ENCODE measurements around the gene SEPTIN3. TPM values are rescaled to one million over a fixed set of nuclear protein-coding genes. Genes with fewer than 3 reads are reported as not detected.

Gene SEPTIN3
- 1 to 10 TPM in 1 of 3 donors, under 1 TPM in 2; 0.23 to 1.6 (median 0.41) TPM for total RNA-seq
- long read RNA-seq, donor 1, result 0 reads
- long read RNA-seq, donor 2, result 0 reads

- DNase-seq (no peak), ATAC-seq (no peak)
- TF ChIP-seq CTCF (IDR thresholded peaks at IDR 0.05), result no peak
- H3K4me1 ChIP-seq (ENCODE audit: low read depth), result no peaks in the 10 kb centered on the region
- H3K4me3 ChIP-seq, result no peak within 1 kb of the TSS
- no peaks in the 10 kb centered on the region for H3K9me3 ChIP-seq
- intact Hi-C loops (cut with DNase I, micrococcal nuclease), result no loop called here
- no peaks in the 10 kb centered on the region for H3K36me3 ChIP-seq (ENCODE audit: low read depth)
Measured at GRCh38 chr22:41969110-41969646, at the start of gene SEPTIN3. SEPTIN3 (plus strand) TSS chr22:41969443; CDS start chr22:41971493, 2,050 bp downstream.

- Histone ChIP-seq H3K4me1 (ENCODE audit: low read depth) (peaks cover 20% of the 10 kb centered on the region), H3K36me3 (ENCODE audit: low read depth) (no peaks in the 10 kb centered on the region), H3K9me3 (no peaks in the 10 kb centered on the region), H3K4me3 (no peak overlapping the region)
- TF ChIP-seq CTCF (IDR thresholded peaks at IDR 0.05), result no peak
- ATAC-seq (peak; percentile 6), DNase-seq (no peak)
- intact Hi-C loops (cut with DNase I, micrococcal nuclease), result no loop called here
Measured at GRCh38 chr22:41920271-41920976, 48.8 kb upstream of the SEPTIN3 start.

- H3K9me3 ChIP-seq, result no peaks in the 10 kb centered on the region
- H3K4me1 ChIP-seq (ENCODE audit: low read depth), result peaks cover 23% of the 10 kb centered on the region
- intact Hi-C loops (cut with DNase I, micrococcal nuclease), result no loop called here
- ATAC-seq (no peak), DNase-seq (no peak)
- no peak overlapping the region for H3K4me3 ChIP-seq
- H3K36me3 ChIP-seq (ENCODE audit: low read depth), result no peaks in the 10 kb centered on the region
- no peak for TF ChIP-seq CTCF (IDR thresholded peaks at IDR 0.05)
Measured at GRCh38 chr22:41922328-41922727, 46.9 kb upstream of the SEPTIN3 start.

- DNase-seq (no peak), ATAC-seq (no peak)
- Histone ChIP-seq H3K9me3 (no peaks in the 10 kb centered on the region), H3K36me3 (ENCODE audit: low read depth) (no peaks in the 10 kb centered on the region), H3K4me3 (no peak overlapping the region), H3K4me1 (ENCODE audit: low read depth) (peaks cover 23% of the 10 kb centered on the region)
- intact Hi-C loops (cut with DNase I, micrococcal nuclease), result no loop called here
- no peak for TF ChIP-seq CTCF (IDR thresholded peaks at IDR 0.05)
Measured at GRCh38 chr22:41922940-41923594, 46.2 kb upstream of the SEPTIN3 start.

- ATAC-seq (no peak), DNase-seq (no peak)
- Histone ChIP-seq H3K9me3 (no peaks in the 10 kb centered on the region), H3K36me3 (ENCODE audit: low read depth) (no peaks in the 10 kb centered on the region), H3K4me3 (no peak overlapping the region), H3K4me1 (ENCODE audit: low read depth) (peaks cover 17% of the 10 kb centered on the region)
- intact Hi-C loops (cut with DNase I, micrococcal nuclease), result no loop called here
- no peak for TF ChIP-seq CTCF (IDR thresholded peaks at IDR 0.05)
Measured at GRCh38 chr22:41923595-41924276, 45.5 kb upstream of the SEPTIN3 start.

Data from mucosa of descending colon (tissue), 3 donors.